ENCODE results near the gene CCDC14. TPM values are rescaled to one million over a fixed set of nuclear protein-coding genes. Genes with fewer than 3 reads are reported as not detected.
"Not testable (repeated sequence)": the region's sequence is repeated elsewhere in the genome, so short reads cannot be mapped to it uniquely, and the experiment has no call there.

Gene CCDC14
- total and polyA plus RNA-seq, 2 experiments from 2014 or later, result 52.5 to 113 TPM

- H3K4me3 Mint-ChIP-seq, result peak overlapping the region; percentile 70
- not testable (repeated sequence) for H4K20me1 ChIP-seq (replicated peaks; ENCODE audit: insufficient read depth); H3K9me2 ChIP-seq (ENCODE audit: insufficient read depth); H3F3A ChIP-seq (replicated peaks; ENCODE audit: low read depth); H3K4me1 ChIP-seq (ENCODE audit: insufficient read depth); H3K4me1 Mint-ChIP-seq; H3K27me3 Mint-ChIP-seq (ENCODE audit: insufficient read depth, low read depth, poor library complexity); H3K36me3 ChIP-seq (ENCODE audit: insufficient read depth); H3K9me3 Mint-ChIP-seq; H3K79me2 ChIP-seq (replicated peaks; ENCODE audit: insufficient read depth); H3K27me3 ChIP-seq (ENCODE audit: insufficient read depth); H3K27ac ChIP-seq (ENCODE audit: low read depth); H3K36me3 Mint-ChIP-seq (ENCODE audit: low read depth); H3K27ac Mint-ChIP-seq
- peak overlapping the region; percentile 68 for H3K4me3 ChIP-seq
- peak; percentile 91 for ATAC-seq
- H3K4me2 ChIP-seq, result peak overlapping the region; percentile 89
- TF ChIP-seq, protein P1, sequence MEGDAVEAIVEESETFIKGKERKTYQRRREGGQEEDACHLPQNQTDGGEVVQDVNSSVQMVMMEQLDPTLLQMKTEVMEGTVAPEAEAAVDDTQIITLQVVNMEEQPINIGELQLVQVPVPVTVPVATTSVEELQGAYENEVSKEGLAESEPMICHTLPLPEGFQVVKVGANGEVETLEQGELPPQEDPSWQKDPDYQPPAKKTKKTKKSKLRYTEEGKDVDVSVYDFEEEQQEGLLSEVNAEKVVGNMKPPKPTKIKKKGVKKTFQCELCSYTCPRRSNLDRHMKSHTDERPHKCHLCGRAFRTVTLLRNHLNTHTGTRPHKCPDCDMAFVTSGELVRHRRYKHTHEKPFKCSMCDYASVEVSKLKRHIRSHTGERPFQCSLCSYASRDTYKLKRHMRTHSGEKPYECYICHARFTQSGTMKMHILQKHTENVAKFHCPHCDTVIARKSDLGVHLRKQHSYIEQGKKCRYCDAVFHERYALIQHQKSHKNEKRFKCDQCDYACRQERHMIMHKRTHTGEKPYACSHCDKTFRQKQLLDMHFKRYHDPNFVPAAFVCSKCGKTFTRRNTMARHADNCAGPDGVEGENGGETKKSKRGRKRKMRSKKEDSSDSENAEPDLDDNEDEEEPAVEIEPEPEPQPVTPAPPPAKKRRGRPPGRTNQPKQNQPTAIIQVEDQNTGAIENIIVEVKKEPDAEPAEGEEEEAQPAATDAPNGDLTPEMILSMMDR (conservative IDR thresholded peaks at IDR 0.05; ENCODE audit: low read depth in 2 of 2), result peak; percentile 72 to 77
- TF ChIP-seq POLR2AphosphoS5 (IDR thresholded peaks at IDR 0.05; ENCODE audit: low read depth), result 0 out of 2 replicates have a peak, but pooled peaks have one; percentile 14
- peak; percentile 63 for DNase-seq (ENCODE audit: low spot score)
- peak overlapping the region; percentile 93 for H2AFZ ChIP-seq
Measured at GRCh38 chr3:123979525-123980501, 18.8 kb upstream of the CCDC14 start.

GRCh38 chr3:123976904-123977303, 15.9 kb upstream of the CCDC14 start:
- H3K27ac Mint-ChIP-seq; DNase-seq (ENCODE audit: low spot score); H3K79me2 ChIP-seq (replicated peaks; ENCODE audit: insufficient read depth); H3K4me1 ChIP-seq (ENCODE audit: insufficient read depth); H2AFZ ChIP-seq; H3K27me3 ChIP-seq (ENCODE audit: insufficient read depth); H3K36me3 Mint-ChIP-seq (ENCODE audit: low read depth); H3F3A ChIP-seq (replicated peaks; ENCODE audit: low read depth); H3K27me3 Mint-ChIP-seq (ENCODE audit: insufficient read depth, low read depth, poor library complexity); H3K4me3 Mint-ChIP-seq; H3K27ac ChIP-seq (ENCODE audit: low read depth); H3K9me3 Mint-ChIP-seq; ATAC-seq; H4K20me1 ChIP-seq (replicated peaks; ENCODE audit: insufficient read depth); H3K4me3 ChIP-seq; H3K9me2 ChIP-seq (ENCODE audit: insufficient read depth); H3K4me2 ChIP-seq; H3K4me1 Mint-ChIP-seq; H3K36me3 ChIP-seq (ENCODE audit: insufficient read depth): not testable (repeated sequence)

GRCh38 chr3:123976181-123976898, 15.3 kb upstream of the CCDC14 start:
- H3K36me3 Mint-ChIP-seq (ENCODE audit: low read depth); DNase-seq (ENCODE audit: low spot score); H3K9me2 ChIP-seq (ENCODE audit: insufficient read depth); H4K20me1 ChIP-seq (replicated peaks; ENCODE audit: insufficient read depth); H3K4me1 ChIP-seq (ENCODE audit: insufficient read depth); H3K27ac Mint-ChIP-seq; H3K9me3 Mint-ChIP-seq; ATAC-seq; H3K36me3 ChIP-seq (ENCODE audit: insufficient read depth); H3K27me3 Mint-ChIP-seq (ENCODE audit: insufficient read depth, low read depth, poor library complexity); H3K27ac ChIP-seq (ENCODE audit: low read depth); H3F3A ChIP-seq (replicated peaks; ENCODE audit: low read depth); H3K79me2 ChIP-seq (replicated peaks; ENCODE audit: insufficient read depth); H3K4me1 Mint-ChIP-seq; H3K4me3 Mint-ChIP-seq; H2AFZ ChIP-seq; H3K4me2 ChIP-seq; H3K4me3 ChIP-seq; H3K27me3 ChIP-seq (ENCODE audit: insufficient read depth): not testable (repeated sequence)

GRCh38 chr3:123975030-123975429, 14.0 kb upstream of the CCDC14 start:
- H3K4me3 Mint-ChIP-seq; H2AFZ ChIP-seq; H3K9me3 Mint-ChIP-seq; H3K9me2 ChIP-seq (ENCODE audit: insufficient read depth); H4K20me1 ChIP-seq (replicated peaks; ENCODE audit: insufficient read depth); H3K27ac ChIP-seq (ENCODE audit: low read depth); H3K4me1 Mint-ChIP-seq; H3K4me2 ChIP-seq; H3K27ac Mint-ChIP-seq; H3K4me1 ChIP-seq (ENCODE audit: insufficient read depth); ATAC-seq; H3K4me3 ChIP-seq; DNase-seq (ENCODE audit: low spot score); H3K36me3 ChIP-seq (ENCODE audit: insufficient read depth); H3K27me3 Mint-ChIP-seq (ENCODE audit: insufficient read depth, low read depth, poor library complexity); H3K36me3 Mint-ChIP-seq (ENCODE audit: low read depth); H3K79me2 ChIP-seq (replicated peaks; ENCODE audit: insufficient read depth); H3K27me3 ChIP-seq (ENCODE audit: insufficient read depth); H3F3A ChIP-seq (replicated peaks; ENCODE audit: low read depth): not testable (repeated sequence)
